AG09309 (cell line): ENCODE measurements around the gene APLF.

Experiments used
- DNase-seq: peaks from one replicate; pipeline ENCODE4 v3.0.0-alpha.2; 2010; ENCODE audit warnings: low read depth
- H3K4me3 ChIP-seq: 2 replicates; pipeline ENCODE4 v1.5.1; 2011; ENCODE audit warnings: mild to moderate bottlenecking, low read depth, low read length, moderate library complexity; ENCODE audit not compliant: control insufficient read depth
- CTCF ChIP-seq: IDR thresholded peaks from 2 replicates; pipeline ENCODE4 v1.5.1; 2011; ENCODE audit warnings: mild to moderate bottlenecking, low read depth, low read length, inconsistent platforms; ENCODE audit not compliant: insufficient read depth, control insufficient read depth; ENCODE audit errors: missing control alignments

APLF gene

GRCh38 chr2:68425503-68425902 is 41.9 kb upstream of the APLF start:
- no peak for TF ChIP-seq CTCF
- DNase-seq: no peak
- H3K4me3 ChIP-seq: no peak overlapping the region

- H3K4me3 ChIP-seq: no peak overlapping the region
- DNase-seq: no peak
- no peak for TF ChIP-seq CTCF
Measured at GRCh38 chr2:68426446-68426845, 40.9 kb upstream of the APLF start.

- peak; percentile 71 for DNase-seq
- TF ChIP-seq CTCF: no peak
- no peak overlapping the region for H3K4me3 ChIP-seq
Measured at GRCh38 chr2:68426848-68427579, 40.4 kb upstream of the APLF start.

GRCh38 chr2:68428126-68428525 is 39.3 kb upstream of the APLF start:
- H3K4me3 ChIP-seq: no peak overlapping the region
- no peak for DNase-seq
- no peak for TF ChIP-seq CTCF

GRCh38 chr2:68428746-68429145 is 38.6 kb upstream of the APLF start:
- no peak overlapping the region for H3K4me3 ChIP-seq
- DNase-seq: no peak
- TF ChIP-seq CTCF: no peak

GRCh38 chr2:68429311-68429826 is 38.0 kb upstream of the APLF start:
- no peak overlapping the region for H3K4me3 ChIP-seq
- no peak for DNase-seq
- no peak for TF ChIP-seq CTCF
